GM12875 (cell line): ENCODE measurements around the gene JUP.

Experiments used
- H3K4me3 ChIP-seq: one replicate; pipeline ENCODE4 v1.5.1; 2011; ENCODE audit warnings: low read depth, low read length, control low read depth
- CTCF ChIP-seq: IDR thresholded peaks from 2 replicates; pipeline ENCODE4 v1.5.1; 2011; ENCODE audit warnings: low read depth, mild to moderate bottlenecking, control low read depth, inconsistent platforms, low read length, moderate library complexity, borderline replicate concordance; ENCODE audit not compliant: insufficient read depth

JUP gene

GRCh38 chr17:41736983-41737679 lies 49.4 kb downstream of the JUP start:
- no peak for TF ChIP-seq CTCF

GRCh38 chr17:41735744-41736143 lies 50.8 kb downstream of the JUP start:
- H3K4me3 ChIP-seq = no peak overlapping the region
- no peak for TF ChIP-seq CTCF

More at GRCh38 chr17:41736983-41737679, 49.4 kb downstream of the JUP start:
- H3K4me3 ChIP-seq = no peak overlapping the region

GRCh38 chr17:41734949-41735313 lies 51.6 kb downstream of the JUP start:
- no peak for TF ChIP-seq CTCF
- no peak overlapping the region for H3K4me3 ChIP-seq

GRCh38 chr17:41734139-41734948 lies 52.2 kb downstream of the JUP start, which contains the start of gene HAP1:
HAP1 (minus strand) TSS chr17:41734643; CDS start chr17:41734634, 9 bp downstream.
- TF ChIP-seq CTCF = no peak

GRCh38 chr17:41733348-41734138 lies 53.0 kb downstream of the JUP start:
- H3K4me3 ChIP-seq = no peak overlapping the region
- TF ChIP-seq CTCF = no peak

More at GRCh38 chr17:41734139-41734948, 52.2 kb downstream of the JUP start, which contains the start of gene HAP1:
- no peak within 1 kb of the TSS for H3K4me3 ChIP-seq

GRCh38 chr17:41731836-41732235 lies 54.7 kb downstream of the JUP start:
- no peak for TF ChIP-seq CTCF

More at GRCh38 chr17:41731836-41732235, 54.7 kb downstream of the JUP start:
- H3K4me3 ChIP-seq = no peak overlapping the region
